Activated B cell treated with CpG ODN at 0.5 μM for 24 hours (primary cell): ENCODE measurements around the gene ASTL. TPM values are rescaled to one million over a fixed set of nuclear protein-coding genes. Genes with fewer than 3 reads are reported as not detected.

Source experiments
- ATAC-seq: fragments of 200-7000 bp; cut with Tn5 transposase; one replicate; pipeline ENCODE4 v1.10.0; 2021; ENCODE audit warnings: low read depth, mild to moderate bottlenecking, moderate library complexity
- CTCF ChIA-PET: fragments of 350-600 bp; sonication (Branson Sonifier 250); formaldehyde crosslinking; loops from one replicate; lab custom pipeline; 2021; ENCODE audit warnings: antibody characterized with exemption; lab: Charles Lee
- POLR2A ChIA-PET: fragments of 350-600 bp; sonication (Branson Sonifier 250); formaldehyde crosslinking; loops from one replicate; lab custom pipeline; 2021; ENCODE audit warnings: antibody characterized with exemption; lab: Charles Lee
- DNase-seq: peaks from one replicate; pipeline ENCODE4 v3.0.0; 2022
- H3K27ac Mint-ChIP-seq: one replicate; pipeline ENCODE4 v1.8.0; 2020; ENCODE audit warnings: mixed read lengths
- H3K27me3 Mint-ChIP-seq: one replicate; pipeline ENCODE4 v1.8.0; 2021; ENCODE audit warnings: mixed read lengths
- H3K36me3 Mint-ChIP-seq: one replicate; pipeline ENCODE4 v1.8.0; 2021; ENCODE audit warnings: low read depth, mixed read lengths
- H3K4me1 Mint-ChIP-seq: one replicate; pipeline ENCODE4 v1.8.0; 2021; ENCODE audit warnings: mixed read lengths
- H3K4me3 Mint-ChIP-seq: one replicate; pipeline ENCODE4 v1.8.0; 2020; ENCODE audit warnings: mild to moderate bottlenecking, mixed read lengths
- H3K9me3 Mint-ChIP-seq: one replicate; pipeline ENCODE4 v1.8.0; 2020; ENCODE audit warnings: mixed read lengths
- CTCF ChIP-seq: fragments of 200-600 bp; IDR thresholded peaks from one replicate; pipeline ENCODE4 v1.8.0; 2022; ENCODE audit warnings: antibody characterized with exemption, mild to moderate bottlenecking
- intact Hi-C: fragments of 100-400 bp; cut with micrococcal nuclease; formaldehyde crosslinking; loops from one replicate; pipeline ENCODE4 v1.15.1; 2024
- total RNA-seq: library from RNA; stranded (reverse); gene quantifications from 2 replicates; pipeline ENCODE4 v1.2.3, GENCODE V29; 2022

Gene ASTL
- total RNA-seq, 1 donor from 2014 or later = 1.6 TPM

- Mint-ChIP-seq H3K4me1 (peaks cover 2% of the 10 kb centered on the region), H3K4me3 (no peak overlapping the region), H3K36me3 (peaks cover 2% of the 10 kb centered on the region), H3K27me3 (peaks cover 3% of the 10 kb centered on the region), H3K27ac (no peak overlapping the region), H3K9me3 (peaks cover 9% of the 10 kb centered on the region)
- CTCF ChIA-PET = no interaction called here
- ATAC-seq (no peak), DNase-seq (no peak)
- intact Hi-C loops = no loop called here
- no peak for TF ChIP-seq CTCF
- POLR2A ChIA-PET = no interaction called here
These were observed 32.1 kb downstream of the ASTL start for GRCh38 chr2:96105994-96106715.

- H3K9me3 Mint-ChIP-seq = peaks cover 9% of the 10 kb centered on the region
- intact Hi-C loops = no loop called here
These were observed 33.0 kb downstream of the ASTL start for GRCh38 chr2:96105152-96105915.

GRCh38 chr2:96104487-96104861 lies 33.8 kb downstream of the ASTL start:
- H3K4me1 Mint-ChIP-seq = peaks cover 2% of the 10 kb centered on the region
- H3K4me3 Mint-ChIP-seq = no peak overlapping the region
- no peak overlapping the region for H3K27ac Mint-ChIP-seq
- POLR2A ChIA-PET = no interaction called here
- H3K9me3 Mint-ChIP-seq = peaks cover 9% of the 10 kb centered on the region
- no peak for TF ChIP-seq CTCF
- intact Hi-C loops = no loop called here
- peaks cover 2% of the 10 kb centered on the region for H3K36me3 Mint-ChIP-seq
- H3K27me3 Mint-ChIP-seq = peaks cover 3% of the 10 kb centered on the region
- CTCF ChIA-PET = no interaction called here
- ATAC-seq (no peak), DNase-seq (peak; percentile 11)

More at GRCh38 chr2:96105152-96105915, 33.0 kb downstream of the ASTL start:
- ChIA-PET CTCF (no interaction called here), POLR2A (no interaction called here)
- Mint-ChIP-seq H3K4me1 (peaks cover 2% of the 10 kb centered on the region), H3K27me3 (peaks cover 3% of the 10 kb centered on the region), H3K36me3 (peaks cover 2% of the 10 kb centered on the region), H3K4me3 (no peak overlapping the region), H3K27ac (no peak overlapping the region)
- TF ChIP-seq CTCF = no peak
- peak; percentile 4 for DNase-seq
- no peak for ATAC-seq

DNA sequence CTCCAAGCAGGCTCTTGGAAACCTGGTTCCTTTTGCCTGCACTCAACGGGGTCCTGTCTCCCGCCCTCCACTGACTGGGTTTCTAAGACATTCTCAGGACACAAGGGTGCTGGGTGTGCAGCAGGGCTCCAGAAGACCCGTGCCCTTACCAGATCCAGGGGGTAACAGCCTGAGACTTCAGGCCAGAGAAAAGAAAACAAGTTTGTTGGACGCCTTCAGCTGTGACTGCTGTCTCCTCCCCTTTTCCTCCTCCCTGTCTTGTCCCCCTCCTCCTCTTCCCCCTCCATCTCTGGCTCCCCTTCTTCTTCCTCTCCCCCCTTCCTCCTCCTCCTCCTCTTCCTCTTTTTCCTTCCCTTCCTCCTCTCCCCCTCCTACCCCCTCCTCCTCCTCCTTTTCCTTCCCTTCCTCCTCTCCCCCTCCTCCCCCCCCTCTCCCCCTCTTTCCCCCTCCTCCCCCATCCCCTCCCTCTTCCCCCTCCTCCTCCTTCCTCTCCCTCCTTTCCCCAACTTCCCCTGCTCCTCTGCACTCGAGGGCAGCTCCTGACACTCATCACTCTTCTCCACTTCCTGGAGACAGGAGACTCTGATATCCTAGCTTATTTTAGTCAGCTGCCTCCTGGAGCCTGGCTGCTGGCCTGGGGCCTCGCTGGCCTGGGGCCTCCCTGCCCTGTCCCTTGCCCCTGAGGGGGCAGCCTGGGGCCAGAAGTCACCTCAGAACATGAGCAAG lies 34.4 kb downstream of the ASTL start:
- H3K9me3 Mint-ChIP-seq = peaks cover 9% of the 10 kb centered on the region
- POLR2A ChIA-PET = no interaction called here
- peaks cover 2% of the 10 kb centered on the region for H3K36me3 Mint-ChIP-seq
- intact Hi-C loops = no loop called here
- no peak overlapping the region for H3K4me3 Mint-ChIP-seq
- H3K27ac Mint-ChIP-seq = no peak overlapping the region
- TF ChIP-seq CTCF = no peak
- ATAC-seq (no peak), DNase-seq (no peak)
- peaks cover 3% of the 10 kb centered on the region for H3K27me3 Mint-ChIP-seq
- H3K4me1 Mint-ChIP-seq = peaks cover 2% of the 10 kb centered on the region
- CTCF ChIA-PET = no interaction called here

- Mint-ChIP-seq H3K9me3 (peaks cover 9% of the 10 kb centered on the region), H3K27me3 (peaks cover 3% of the 10 kb centered on the region), H3K27ac (no peak overlapping the region), H3K4me1 (peaks cover 2% of the 10 kb centered on the region), H3K36me3 (peaks cover 2% of the 10 kb centered on the region), H3K4me3 (no peak overlapping the region)
- intact Hi-C loops = no loop called here
- ATAC-seq (no peak), DNase-seq (no peak)
- CTCF ChIA-PET = no interaction called here
- TF ChIP-seq CTCF = no peak
- POLR2A ChIA-PET = no interaction called here
These were observed 35.1 kb downstream of the ASTL start for GRCh38 chr2:96103187-96103601.
